IPS-18c (cell line): ENCODE measurements around the gene EFS.
"Not testable (repeated sequence)": the region's sequence is repeated elsewhere in the genome, so short reads cannot be mapped to it uniquely, and the experiment has no call there.

Source experiments
- H3K4me3 ChIP-seq: 2 replicates; pipeline ENCODE4 v1.7.0; 2013; ENCODE audit warnings: low read depth, mild to moderate bottlenecking, low read length, moderate library complexity; ENCODE audit not compliant: insufficient read depth
- H3K9me3 ChIP-seq: one replicate; pipeline ENCODE4 v1.6.1; 2013; ENCODE audit warnings: mild to moderate bottlenecking, low read length, moderate library complexity; ENCODE audit not compliant: control insufficient read depth, insufficient read depth

Gene EFS

DNA sequence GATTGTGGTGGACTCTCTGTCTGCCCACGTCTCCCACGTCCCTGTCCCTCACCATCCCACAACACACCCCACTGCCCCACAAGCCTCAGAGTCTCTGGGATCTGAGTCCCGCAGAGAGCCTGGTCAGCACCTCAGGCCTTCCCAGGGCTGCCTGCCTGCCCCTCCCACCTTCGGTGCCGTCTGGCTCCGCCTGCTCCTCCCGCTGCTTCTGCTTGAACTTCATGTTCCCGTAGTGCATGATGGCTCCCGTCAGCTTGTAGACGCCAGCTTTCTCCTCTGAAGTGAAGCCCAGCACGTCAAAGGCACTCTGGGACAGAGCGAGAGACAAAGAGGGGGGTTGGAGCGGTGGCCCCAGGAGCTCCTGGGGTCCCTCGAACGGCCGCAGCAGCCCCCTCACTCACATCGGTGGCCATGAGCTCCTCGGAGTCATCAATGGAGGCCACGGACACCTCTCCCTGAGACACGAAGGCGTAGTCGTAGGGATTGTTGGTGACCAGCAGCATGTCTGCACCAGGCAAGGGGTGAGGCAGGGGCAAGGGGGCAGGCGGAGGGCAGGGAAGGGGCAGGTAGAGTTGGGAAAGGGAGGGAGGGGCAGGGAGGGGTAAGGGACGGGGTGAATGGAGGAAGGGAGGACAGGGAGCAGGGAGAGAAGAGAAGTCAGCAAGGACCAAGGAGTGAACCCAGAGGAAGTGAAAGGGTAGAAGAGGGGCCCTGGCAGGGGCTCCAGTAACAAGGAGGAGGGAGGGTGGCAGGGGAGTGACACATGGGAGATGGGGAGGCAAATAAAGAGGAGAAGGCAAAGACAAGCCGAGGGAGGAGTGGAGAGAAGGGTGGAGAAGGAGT is 37.5 kb upstream of the EFS start:
- Histone ChIP-seq H3K9me3 (no peaks in the 10 kb centered on the region), H3K4me3 (no peak overlapping the region)

- no peak overlapping the region for H3K4me3 ChIP-seq
- no peaks in the 10 kb centered on the region for H3K9me3 ChIP-seq
Observed at GRCh38 chr14:23401291-23401690, 36.3 kb upstream of the EFS start.

- not testable (repeated sequence) for H3K9me3 ChIP-seq, H3K4me3 ChIP-seq
Observed at GRCh38 chr14:23400496-23401149, 35.7 kb upstream of the EFS start.

- H3K9me3 ChIP-seq: no peaks in the 10 kb centered on the region
- no peak overlapping the region for H3K4me3 ChIP-seq
Observed at GRCh38 chr14:23399591-23399990, 34.6 kb upstream of the EFS start.

DNA sequence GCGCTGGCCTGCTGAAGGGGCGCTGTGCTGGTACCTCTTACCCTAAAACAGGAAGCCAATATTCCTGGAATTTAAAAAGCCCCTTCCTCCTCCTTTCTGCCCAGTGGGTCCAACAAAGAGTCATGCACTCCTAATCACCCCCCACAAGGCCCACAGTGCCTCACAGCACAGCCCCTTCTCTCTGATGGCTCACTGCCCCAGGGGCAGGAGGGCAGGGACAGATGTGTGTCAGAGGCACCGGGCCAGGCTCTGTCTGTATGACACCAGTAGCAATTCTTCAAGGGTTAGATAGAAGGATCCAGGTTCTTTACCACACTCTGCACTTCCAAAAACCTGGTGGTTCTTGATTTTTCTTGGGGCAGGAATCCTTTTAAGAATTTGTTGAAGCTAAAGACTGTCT is 34.2 kb upstream of the EFS start:
- Histone ChIP-seq H3K9me3 (no peaks in the 10 kb centered on the region), H3K4me3 (no peak overlapping the region)

GRCh38 chr14:23398348-23398747 is 33.4 kb upstream of the EFS start:
- Histone ChIP-seq H3K9me3 (no peaks in the 10 kb centered on the region), H3K4me3 (no peak overlapping the region)

DNA sequence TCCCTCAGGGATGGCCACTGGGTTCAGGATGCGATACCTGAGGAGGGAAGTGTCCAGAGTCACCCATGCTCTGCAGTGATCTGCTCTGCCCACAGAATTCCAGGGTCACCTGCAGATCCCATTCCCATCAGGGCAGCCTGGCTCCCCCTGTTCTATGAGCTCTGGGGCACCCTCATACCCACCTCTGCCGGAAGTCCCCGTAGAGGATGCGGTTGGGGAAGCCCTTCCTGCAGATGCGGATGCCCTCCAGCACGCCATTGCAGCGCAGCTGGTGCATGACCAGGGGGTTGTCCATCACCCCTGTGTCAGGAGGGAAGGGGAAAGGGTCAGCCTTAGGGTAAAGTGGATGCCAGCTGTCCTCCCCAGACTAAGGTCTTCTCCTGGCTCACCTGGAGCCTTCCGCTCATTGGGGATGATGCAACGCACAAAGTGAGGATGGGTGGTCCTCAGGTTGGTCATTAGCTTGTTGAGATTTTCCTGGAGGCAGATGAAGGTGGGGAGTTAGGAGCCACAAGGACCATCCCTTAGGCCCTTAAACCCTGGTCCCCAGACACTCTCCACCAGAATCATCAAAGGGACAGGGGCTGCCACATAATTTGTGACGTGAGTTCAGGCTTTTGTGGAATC is 31.9 kb upstream of the EFS start:
- Histone ChIP-seq H3K9me3 (no peaks in the 10 kb centered on the region), H3K4me3 (no peak overlapping the region)

- Histone ChIP-seq H3K9me3 (no peaks in the 10 kb centered on the region), H3K4me3 (no peak overlapping the region)
Observed at GRCh38 chr14:23396126-23396525, 31.2 kb upstream of the EFS start.

DNA sequence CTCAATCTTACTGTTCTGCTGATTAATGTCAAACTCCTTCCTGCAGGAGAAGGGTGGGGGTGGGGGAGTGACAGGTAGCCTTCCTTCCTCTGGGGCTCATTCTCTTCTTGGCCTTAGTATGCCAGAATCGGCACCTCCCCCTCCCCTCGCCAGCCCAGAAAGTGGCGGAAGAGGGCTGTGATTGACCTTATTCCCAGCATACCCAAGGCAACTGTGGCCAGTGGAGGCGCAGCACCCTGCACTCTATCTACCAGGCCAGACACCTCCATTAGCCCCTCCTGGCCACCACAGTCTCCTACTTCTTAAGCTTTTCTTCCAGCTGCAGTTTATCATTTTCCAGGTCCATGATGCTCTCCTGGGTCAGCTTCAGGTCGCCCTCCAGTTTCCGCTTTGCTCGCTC is 27.6 kb upstream of the EFS start:
- H3K4me3 ChIP-seq: no peak overlapping the region
- no peaks in the 10 kb centered on the region for H3K9me3 ChIP-seq

DNA sequence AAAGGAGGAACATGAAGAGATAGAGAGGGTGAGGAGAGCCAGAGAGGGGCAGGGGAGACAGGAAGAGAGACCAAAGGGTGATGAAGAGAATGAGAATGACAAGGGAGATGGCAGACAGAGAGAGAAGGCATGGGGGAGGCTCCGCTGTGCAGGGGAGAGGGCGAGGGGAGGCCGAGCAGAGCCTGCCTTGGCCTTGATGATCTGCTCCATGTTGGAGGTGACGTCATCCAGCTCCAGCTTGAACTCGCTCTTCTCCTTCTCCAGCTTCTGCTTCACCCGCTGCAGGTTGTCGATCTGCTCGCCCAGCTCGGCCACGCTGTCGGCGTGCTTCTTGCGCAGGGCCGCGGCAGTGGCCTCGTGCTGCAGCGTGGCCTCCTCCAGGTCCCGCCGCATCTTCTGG is 24.9 kb upstream of the EFS start:
- not testable (repeated sequence) for H3K9me3 ChIP-seq, H3K4me3 ChIP-seq

- no peak overlapping the region for H3K4me3 ChIP-seq
Observed at GRCh38 chr14:23389396-23389795, 24.4 kb upstream of the EFS start.

DNA sequence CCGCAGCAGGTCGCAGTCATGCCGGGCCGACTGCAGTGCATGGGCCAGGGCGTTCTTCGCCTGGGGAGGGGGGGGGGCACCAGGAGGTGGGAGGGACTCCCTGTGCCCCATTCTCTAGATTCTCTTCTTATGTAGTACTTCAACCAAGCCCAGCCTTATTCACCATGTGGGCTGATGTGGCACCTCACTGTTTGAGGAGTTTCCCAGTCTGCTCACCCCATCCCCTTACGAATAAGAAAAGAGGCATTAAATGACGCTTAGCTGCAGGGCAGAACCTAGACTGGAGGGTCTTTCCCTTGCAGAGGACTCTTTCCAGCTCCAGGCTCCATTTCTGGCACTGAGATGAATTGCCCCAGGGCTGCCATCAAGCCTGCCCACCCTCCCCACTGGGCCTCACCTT is 24.0 kb upstream of the EFS start:
- Histone ChIP-seq H3K9me3 (no peaks in the 10 kb centered on the region), H3K4me3 (no peak overlapping the region)

More at GRCh38 chr14:23389396-23389795, 24.4 kb upstream of the EFS start:
- no peaks in the 10 kb centered on the region for H3K9me3 ChIP-seq

DNA sequence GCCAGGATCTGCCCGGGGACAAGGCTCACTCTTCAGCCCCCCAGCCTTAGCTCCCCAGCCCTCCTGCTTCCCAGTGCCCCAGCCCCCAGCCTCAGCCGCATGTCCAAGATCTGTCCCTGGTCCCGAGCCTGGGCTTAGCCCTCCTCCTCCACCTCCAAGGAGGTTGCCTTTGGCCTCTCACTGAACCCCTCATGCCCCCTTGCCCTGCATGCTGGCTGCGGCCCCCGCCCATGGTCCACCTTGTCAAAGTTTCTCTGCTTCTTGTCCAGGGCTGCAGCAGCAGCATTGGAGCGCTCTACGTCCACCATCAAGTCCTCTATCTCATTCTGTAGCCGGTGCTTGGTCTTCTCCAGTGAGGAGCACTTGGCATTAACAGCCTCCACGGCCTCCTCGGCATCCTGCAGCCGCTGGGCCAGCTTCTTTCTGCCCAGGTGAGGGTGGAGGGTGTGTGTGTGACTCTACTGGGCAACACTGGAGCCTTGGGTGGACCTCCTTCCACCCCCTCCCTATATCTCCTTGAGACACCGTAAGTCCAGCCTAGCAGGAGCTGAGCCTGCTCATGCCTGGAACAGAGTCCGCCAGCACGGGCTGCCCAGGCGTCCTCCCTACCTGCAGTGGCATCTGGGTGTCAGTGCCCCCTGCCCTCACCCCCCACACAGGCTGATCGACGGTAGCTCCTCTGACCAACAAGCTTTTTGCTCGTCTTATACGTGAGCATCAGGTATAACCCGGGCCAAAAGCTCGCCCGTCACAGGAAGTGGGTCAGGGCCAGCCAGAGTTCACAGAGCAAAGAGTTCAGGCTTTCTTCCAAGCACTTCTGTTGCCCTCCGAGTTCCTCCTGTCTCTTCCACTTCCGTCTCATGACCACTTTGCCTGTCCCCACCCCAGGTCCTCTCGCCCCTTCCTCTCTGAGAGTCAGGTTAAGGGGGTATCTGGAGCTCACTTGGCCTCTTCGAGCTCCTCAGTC is 23.2 kb upstream of the EFS start:
- Histone ChIP-seq H3K9me3 (no peaks in the 10 kb centered on the region), H3K4me3 (no peak overlapping the region)

DNA sequence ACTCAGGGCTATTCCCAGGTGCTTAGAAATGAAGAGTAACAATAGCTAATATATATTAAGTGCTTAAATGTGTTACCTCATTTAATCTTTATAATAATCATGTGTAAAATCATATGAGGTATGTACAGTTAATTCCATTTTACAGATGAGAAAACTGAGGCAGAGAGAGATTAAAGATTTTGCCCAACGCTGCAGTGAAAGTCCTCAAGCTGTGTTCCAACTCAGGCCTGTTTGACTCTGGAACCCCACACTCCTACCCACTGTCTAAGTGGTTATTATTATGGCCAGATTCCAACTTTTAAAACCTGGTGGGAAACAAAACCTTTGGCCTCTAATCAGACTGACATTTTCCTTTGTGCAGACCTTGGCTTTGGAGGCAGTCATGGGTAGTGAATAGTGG is 22.0 kb upstream of the EFS start:
- H3K4me3 ChIP-seq: no peak overlapping the region

DNA sequence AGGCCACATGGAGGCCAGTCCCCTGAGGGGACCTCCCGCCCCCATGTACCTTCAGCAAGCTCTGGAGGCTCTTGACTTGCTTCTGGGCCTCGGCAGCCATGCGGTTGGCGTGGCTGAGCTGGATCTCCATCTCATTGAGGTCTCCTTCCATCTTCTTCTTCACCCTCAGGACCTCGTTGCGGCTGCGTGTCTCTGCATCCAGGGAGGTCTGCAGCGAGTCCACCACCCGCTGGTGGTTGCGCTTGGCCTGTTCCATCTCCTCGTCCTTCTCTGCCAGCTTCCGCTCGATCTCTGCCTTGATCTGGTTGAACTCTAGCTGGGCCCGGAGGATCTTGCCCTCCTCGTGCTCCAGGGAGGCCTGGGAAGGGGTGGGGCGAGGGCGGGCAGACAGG is 21.3 kb upstream of the EFS start:
- not testable (repeated sequence) for H3K4me3 ChIP-seq, H3K9me3 ChIP-seq

More for the DNA sequence above, 22.0 kb upstream of the EFS start:
- H3K9me3 ChIP-seq: no peaks in the 10 kb centered on the region

- H3K4me3 ChIP-seq: no peak overlapping the region
Observed at GRCh38 chr14:23385642-23386265, 20.8 kb upstream of the EFS start.

GRCh38 chr14:23385244-23385641 is 20.3 kb upstream of the EFS start:
- H3K4me3 ChIP-seq: no peak overlapping the region
- H3K9me3 ChIP-seq: no peaks in the 10 kb centered on the region

More at GRCh38 chr14:23385642-23386265, 20.8 kb upstream of the EFS start:
- H3K9me3 ChIP-seq: no peaks in the 10 kb centered on the region
